ENCODE results near the gene TP53I13.
"Not testable (repeated sequence)": the region's sequence is repeated elsewhere in the genome, so short reads cannot be mapped to it uniquely, and the experiment has no call there.

The TP53I13 gene

GRCh38 chr17:29546830-29547229, 21.7 kb upstream of the TP53I13 start:
- in situ Hi-C loops (cut with MboI; ENCODE audit: low sequenced_read_pairs, unreplicated experiment) = loop anchor here (10.0 to 25.0 kb wide), 2 partner anchors 182 to 385 kb away; no protein-coding TSS in a partner anchor
- TF ChIP-seq CTCF (IDR thresholded peaks at IDR 0.05; ENCODE audit: borderline replicate concordance, control extremely low read depth, extremely low read depth, insufficient read depth, missing control alignments) = no peak
- DNase-seq (ENCODE audit: low spot score) = no peak

GRCh38 chr17:29549177-29549923, 19.2 kb upstream of the TP53I13 start:
- in situ Hi-C loops (cut with MboI; ENCODE audit: low sequenced_read_pairs, unreplicated experiment) = loop anchor here (10.0 to 25.0 kb wide), 2 partner anchors 185 to 387 kb away; no protein-coding TSS in a partner anchor
- DNase-seq (ENCODE audit: low spot score) = peak; percentile 70
- no peak for TF ChIP-seq CTCF (IDR thresholded peaks at IDR 0.05; ENCODE audit: borderline replicate concordance, control extremely low read depth, extremely low read depth, insufficient read depth, missing control alignments)

GRCh38 chr17:29555840-29556239, 12.7 kb upstream of the TP53I13 start:
- DNase-seq (ENCODE audit: low spot score) = no peak
- in situ Hi-C loops (cut with MboI; ENCODE audit: low sequenced_read_pairs, unreplicated experiment) = no loop called here
- no peak for TF ChIP-seq CTCF (IDR thresholded peaks at IDR 0.05; ENCODE audit: borderline replicate concordance, control extremely low read depth, extremely low read depth, insufficient read depth, missing control alignments)

- TF ChIP-seq CTCF (IDR thresholded peaks at IDR 0.05; ENCODE audit: borderline replicate concordance, control extremely low read depth, extremely low read depth, insufficient read depth, missing control alignments) = no peak
- no peak for DNase-seq (ENCODE audit: low spot score)
- in situ Hi-C loops (cut with MboI; ENCODE audit: low sequenced_read_pairs, unreplicated experiment) = no loop called here
These were observed 11.3 kb upstream of the TP53I13 start for GRCh38 chr17:29557085-29557738.

- in situ Hi-C loops (cut with MboI; ENCODE audit: low sequenced_read_pairs, unreplicated experiment) = no loop called here
These were observed 10.8 kb upstream of the TP53I13 start for GRCh38 chr17:29557739-29558116.

GRCh38 chr17:29558139-29558538, 10.4 kb upstream of the TP53I13 start:
- in situ Hi-C loops (cut with MboI; ENCODE audit: low sequenced_read_pairs, unreplicated experiment); DNase-seq (ENCODE audit: low spot score): not testable (repeated sequence)

More at GRCh38 chr17:29557739-29558116, 10.8 kb upstream of the TP53I13 start:
- no peak for DNase-seq (ENCODE audit: low spot score)
- TF ChIP-seq CTCF (IDR thresholded peaks at IDR 0.05; ENCODE audit: borderline replicate concordance, control extremely low read depth, extremely low read depth, insufficient read depth, missing control alignments) = no peak

- in situ Hi-C loops (cut with MboI; ENCODE audit: low sequenced_read_pairs, unreplicated experiment) = no loop called here
- DNase-seq (ENCODE audit: low spot score) = no peak
- TF ChIP-seq CTCF (IDR thresholded peaks at IDR 0.05; ENCODE audit: borderline replicate concordance, control extremely low read depth, extremely low read depth, insufficient read depth, missing control alignments) = no peak
These were observed 8.9 kb upstream of the TP53I13 start for GRCh38 chr17:29559640-29560039.
